Endothelial cell of umbilical vein (primary cell): ENCODE results near the gene CNP. TPM values are rescaled to one million over a fixed set of nuclear protein-coding genes. Genes with fewer than 3 reads are reported as not detected.

Experiments
- BruUV-seq: library from RNA; stranded (reverse); fragments of 400-500 nt; replicated peaks from 2 replicates; lab custom pipeline; 2021; lab: Mats Ljungman, UMichigan
- CTCF ChIA-PET: fragments of 300-600, 350-600 bp; sonication (Branson Sonifier 250); formaldehyde crosslinking; loops from one replicate; lab custom pipeline; 2021; ENCODE audit warnings: antibody characterized with exemption, inconsistent platforms; lab: Charles Lee
- POLR2A ChIA-PET: fragments of 300-600, 350-600 bp; sonication (Branson Sonifier 250); formaldehyde crosslinking; loops from one replicate; lab custom pipeline; 2021; ENCODE audit warnings: antibody characterized with exemption, inconsistent platforms; lab: Charles Lee
- DNase-seq: peaks from one replicate; pipeline ENCODE4 v3.0.0-alpha.2; 2011; ENCODE audit warnings: low read depth, low spot score
- FAIRE-seq: peaks from 2 replicates; lab custom pipeline; 2011; peaks lifted over from hg19 to GRCh38; lab: Jason Lieb, UNC
- H2AFZ ChIP-seq: 2 replicates; pipeline ENCODE4 v1.6.0; 2012; ENCODE audit warnings: low read depth, low read length, control low read depth, inconsistent platforms
- H3K27ac ChIP-seq: 2 replicates; pipeline ENCODE4 v1.5.1; 2011; ENCODE audit warnings: low read depth, mild to moderate bottlenecking, control low read depth, low read length, moderate library complexity; ENCODE audit not compliant: insufficient read depth
- H3K27me3 ChIP-seq, 2 experiments: 2 replicates each; pipeline versions ENCODE4 v1.6.0 to v1.6.1; 2011; ENCODE audit warnings: low read length in 2 of 2, mixed read lengths in 1 of 2; ENCODE audit not compliant: control insufficient read depth in 2 of 2, insufficient read depth in 2 of 2
- H3K36me3 ChIP-seq, 2 experiments: 2 replicates in 1 of 2; 3 replicates in 1 of 2; pipeline ENCODE4 v1.5.1; 2011; ENCODE audit warnings: low read length in 2 of 2, mild to moderate bottlenecking in 1 of 2, moderate library complexity in 1 of 2; ENCODE audit not compliant: control insufficient read depth in 2 of 2, insufficient read depth in 2 of 2; ENCODE audit errors: extremely low read depth in 1 of 2
- H3K4me1 ChIP-seq: 3 replicates; pipeline ENCODE4 v1.5.1; 2011; ENCODE audit warnings: mild to moderate bottlenecking, low read length; ENCODE audit not compliant: control insufficient read depth, insufficient read depth; ENCODE audit errors: extremely low read depth
- H3K4me2 ChIP-seq: 2 replicates; pipeline ENCODE4 v1.6.1; 2011; ENCODE audit warnings: low read length, control low read depth, mixed read lengths; ENCODE audit not compliant: insufficient read depth
- H3K4me3 ChIP-seq, 3 experiments: fragments of 200-600 bp in 1 of 3; sonication (generic), shearing (Covaris generic) in 1 of 3; replicated peaks in 1 of 3; 2 replicates each; pipeline ENCODE4 v1.5.1; 2011 to 2016; ENCODE audit warnings: control low read depth in 3 of 3, low read length in 3 of 3, mild to moderate bottlenecking in 2 of 3, inconsistent platforms in 1 of 3, low read depth in 1 of 3, moderate library complexity in 1 of 3; ENCODE audit not compliant: insufficient read depth in 1 of 3
- H3K79me2 ChIP-seq: 2 replicates; pipeline ENCODE4 v1.6.0; 2012; ENCODE audit warnings: low read length, inconsistent platforms; ENCODE audit not compliant: control insufficient read depth, insufficient read depth
- H3K9ac ChIP-seq: replicated peaks from 2 replicates; pipeline ENCODE3; 2011; ENCODE audit warnings: low read length, control low read depth; ENCODE audit not compliant: insufficient read depth; ENCODE audit errors: extremely low read depth
- H3K9me1 ChIP-seq: replicated peaks from 3 replicates; pipeline ENCODE4 v1.6.0; 2011; ENCODE audit warnings: mild to moderate bottlenecking, low read length; ENCODE audit not compliant: control insufficient read depth, insufficient read depth; ENCODE audit errors: extremely low read depth
- H3K9me3 ChIP-seq: replicated peaks from 2 replicates; pipeline ENCODE4 v1.5.1; 2012; ENCODE audit warnings: low read length, inconsistent platforms; ENCODE audit not compliant: control insufficient read depth, insufficient read depth
- H4K20me1 ChIP-seq: replicated peaks from 2 replicates; pipeline ENCODE3; 2011; ENCODE audit warnings: mild to moderate bottlenecking, low read length; ENCODE audit not compliant: control insufficient read depth, insufficient read depth; ENCODE audit errors: extremely low read depth
- EZH2 ChIP-seq: IDR thresholded peaks from 2 replicates; pipeline ENCODE4 v1.6.1; 2012; ENCODE audit warnings: borderline replicate concordance, low read depth, mild to moderate bottlenecking, moderate library complexity, low read length, inconsistent platforms; ENCODE audit not compliant: severe bottlenecking
- FOS ChIP-seq: IDR thresholded peaks from 2 replicates; pipeline ENCODE4 v1.6.1; 2011; ENCODE audit warnings: mild to moderate bottlenecking, low read length, moderate library complexity, borderline replicate concordance; ENCODE audit not compliant: insufficient read depth
- GATA2 ChIP-seq: IDR thresholded peaks from 2 replicates; pipeline ENCODE4 v1.7.0; 2011; ENCODE audit warnings: low read depth, mild to moderate bottlenecking, moderate library complexity, mixed read lengths, low read length; ENCODE audit not compliant: insufficient read length, insufficient read depth
- JUN ChIP-seq: IDR thresholded peaks from 2 replicates; pipeline ENCODE4 v1.6.1; 2011; ENCODE audit warnings: borderline replicate concordance, low read depth; ENCODE audit not compliant: insufficient read length, insufficient read depth
- MYC ChIP-seq: IDR thresholded peaks from one replicate; pipeline ENCODE4 v1.6.1; 2011; ENCODE audit warnings: mild to moderate bottlenecking, low read depth, low read length
- POLR2A ChIP-seq: IDR thresholded peaks from 2 replicates; pipeline ENCODE4 v1.6.1; 2012; ENCODE audit warnings: low read depth, mild to moderate bottlenecking, control low read depth, low read length
- POLR2AphosphoS5 ChIP-seq: IDR thresholded peaks from 2 replicates; pipeline ENCODE4 v1.6.1; 2012; ENCODE audit warnings: low read depth, mild to moderate bottlenecking, control low read depth, low read length, moderate library complexity; ENCODE audit not compliant: insufficient read depth
- dilution Hi-C: fragments of 300-500 bp; cut with MboI; formaldehyde crosslinking; loops from one replicate; pipeline ENCODE4 v1.15.0; 2019; ENCODE audit warnings: low sequenced_read_pairs; ENCODE audit not compliant: extremely low pct_ligation_motif_present
- intact Hi-C: fragments of 100-400 bp; cut with micrococcal nuclease; formaldehyde crosslinking; loops from one replicate; pipeline ENCODE4 v1.10.0; 2022
- polyA plus RNA-seq, 4 experiments: library from polyadenylated mRNA; depleted of rRNA in 3 of 4; stranded (reverse) in 3 of 4; unstranded in 1 of 4; fragments of >200 nt; gene quantifications; 2 replicates each; pipeline versions ENCODE4 v1.2.1 to v1.2.3, GENCODE V29; 2011 to 2012; ENCODE audit warnings: missing spikeins in 1 of 4
- total RNA-seq: library from RNA; stranded (reverse); gene quantifications from 2 replicates; pipeline ENCODE4 v1.2.3, GENCODE V29; 2021
- TF ChIP-seq, protein P1 (sequence below): IDR thresholded peaks from 2 replicates; pipeline ENCODE4 v1.6.1; 2011; ENCODE audit not compliant: insufficient read depth, insufficient read length
- TF ChIP-seq, protein P2 (sequence below), 2 donors: IDR thresholded peaks; 1 replicate in 1 of 2; 2 replicates in 1 of 2; pipeline ENCODE4 v1.5.1; 2011; ENCODE audit warnings: low read length in 2 of 2, mild to moderate bottlenecking in 2 of 2, moderate library complexity in 2 of 2, control low read depth in 1 of 2, inconsistent platforms in 1 of 2, low read depth in 1 of 2; ENCODE audit not compliant: insufficient read depth in 1 of 2; ENCODE audit errors: extremely low read depth in 1 of 2

The CNP gene
- total and polyA plus RNA-seq, 2 donors (not counting 3 experiments of a cell fraction or from before 2014, with no cell fraction given): 49.4 to 84.9 TPM

DNA sequence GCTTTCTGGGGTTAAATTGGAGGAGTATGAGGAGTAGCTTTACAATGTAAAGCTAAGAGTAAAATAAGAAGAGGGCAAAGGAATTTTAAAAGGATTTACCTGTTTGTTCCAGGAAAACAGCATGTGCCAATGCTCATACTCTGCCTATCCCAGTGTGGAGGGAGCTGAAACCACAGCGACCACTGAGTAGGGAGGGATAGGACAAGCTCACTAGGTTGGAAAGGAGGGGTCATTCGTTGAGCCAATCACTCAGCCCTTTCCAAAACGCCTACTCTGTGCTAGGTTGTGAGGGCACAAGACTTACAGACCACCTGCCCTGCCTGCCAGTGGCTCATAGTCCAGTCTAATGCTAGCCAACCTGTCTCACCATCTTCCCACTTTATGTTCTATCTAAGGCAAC, 51.7 kb downstream of the CNP start:
- Histone ChIP-seq H3K9me1 (no peaks in the 10 kb centered on the region), H3K9me3 (no peaks in the 10 kb centered on the region), H3K27me3 (no peaks in the 10 kb centered on the region), H3K4me1 (peaks cover 15% of the 10 kb centered on the region), H3K27ac (peak overlapping the region; percentile 88), H3K9ac (peak overlapping the region; percentile 98), H3K79me2 (peaks cover 54% of the 10 kb centered on the region), H3K4me2 (peak overlapping the region; percentile 69), H4K20me1 (no peaks in the 10 kb centered on the region), H3K4me3 (peak overlapping the region in 1 of 3 experiments; percentile 96), H3K36me3 (peaks cover 3 to 9% of the 10 kb centered on the region in 2 experiments), H2AFZ (no peak overlapping the region)
- ChIA-PET POLR2A (no interaction called here), CTCF (interaction anchor here (0.9 to 3.4 kb wide), 9 partner anchors 11 to 88 kb away, joined by 3 to 13 read pairs (median 4); partner anchors contain the start of genes C17orf113 and ODAD4)
- TF ChIP-seq POLR2A: no peak
- TF ChIP-seq, protein P1, sequence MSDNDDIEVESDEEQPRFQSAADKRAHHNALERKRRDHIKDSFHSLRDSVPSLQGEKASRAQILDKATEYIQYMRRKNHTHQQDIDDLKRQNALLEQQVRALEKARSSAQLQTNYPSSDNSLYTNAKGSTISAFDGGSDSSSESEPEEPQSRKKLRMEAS: no peak
- TF ChIP-seq EZH2: no peak
- FAIRE-seq (peak; percentile 12), DNase-seq (no peak)
- intact Hi-C loops (loop anchor here (5.0 kb wide), 1 partner anchor 51 kb away; the partner anchor contains the start of gene CNP), dilution Hi-C loops (no loop called here)
- no TSS peak for BruUV-seq

DNA sequence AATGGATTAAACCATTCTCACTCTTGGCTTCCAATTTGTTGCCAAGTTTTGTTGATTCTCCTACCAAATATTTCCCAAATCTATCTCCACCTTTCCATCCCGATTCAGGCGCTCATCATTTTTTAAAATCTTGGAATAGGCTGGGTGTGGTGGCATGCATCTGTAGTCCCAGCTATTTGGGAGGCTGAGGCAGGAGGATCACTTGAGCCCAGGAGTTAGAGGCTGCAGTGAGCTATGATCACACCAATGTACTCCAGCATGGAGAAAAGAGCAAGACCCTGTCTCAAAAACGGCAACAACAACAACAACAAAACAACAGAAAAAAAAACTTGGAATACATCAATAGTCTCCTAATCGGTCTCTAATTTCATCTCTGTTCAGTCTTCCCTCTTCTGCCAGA, 52.4 kb downstream of the CNP start:
- Histone ChIP-seq H3K4me1 (peaks cover 19% of the 10 kb centered on the region), H3K9me3 (no peaks in the 10 kb centered on the region), H3K79me2 (peaks cover 47% of the 10 kb centered on the region), H4K20me1 (no peaks in the 10 kb centered on the region), H3K9ac (no peak overlapping the region), H3K36me3 (peaks cover 3 to 14% of the 10 kb centered on the region in 2 experiments), H3K4me2 (no peak overlapping the region), H2AFZ (no peak overlapping the region), H3K9me1 (no peaks in the 10 kb centered on the region), H3K27ac (no peak overlapping the region), H3K4me3 (no peak overlapping the region), H3K27me3 (no peaks in the 10 kb centered on the region)
- no TSS peak for BruUV-seq
- CTCF ChIA-PET: interaction anchor here (0.9 to 1.3 kb wide), 7 partner anchors 10 to 94 kb away, joined by 3 to 5 read pairs (median 3); partner anchors contain the start of genes DHX58 and ODAD4
- dilution Hi-C loops (no loop called here), intact Hi-C loops (loop anchor here (5.0 kb wide), 1 partner anchor 52 kb away; the partner anchor contains the start of gene CNP)
- FAIRE-seq (no peak), DNase-seq (no peak)
- TF ChIP-seq GATA2 (no peak), MYC (no peak), JUN (no peak), EZH2 (no peak), FOS (no peak), POLR2AphosphoS5 (no peak), POLR2A (no peak)
- TF ChIP-seq, protein P2, sequence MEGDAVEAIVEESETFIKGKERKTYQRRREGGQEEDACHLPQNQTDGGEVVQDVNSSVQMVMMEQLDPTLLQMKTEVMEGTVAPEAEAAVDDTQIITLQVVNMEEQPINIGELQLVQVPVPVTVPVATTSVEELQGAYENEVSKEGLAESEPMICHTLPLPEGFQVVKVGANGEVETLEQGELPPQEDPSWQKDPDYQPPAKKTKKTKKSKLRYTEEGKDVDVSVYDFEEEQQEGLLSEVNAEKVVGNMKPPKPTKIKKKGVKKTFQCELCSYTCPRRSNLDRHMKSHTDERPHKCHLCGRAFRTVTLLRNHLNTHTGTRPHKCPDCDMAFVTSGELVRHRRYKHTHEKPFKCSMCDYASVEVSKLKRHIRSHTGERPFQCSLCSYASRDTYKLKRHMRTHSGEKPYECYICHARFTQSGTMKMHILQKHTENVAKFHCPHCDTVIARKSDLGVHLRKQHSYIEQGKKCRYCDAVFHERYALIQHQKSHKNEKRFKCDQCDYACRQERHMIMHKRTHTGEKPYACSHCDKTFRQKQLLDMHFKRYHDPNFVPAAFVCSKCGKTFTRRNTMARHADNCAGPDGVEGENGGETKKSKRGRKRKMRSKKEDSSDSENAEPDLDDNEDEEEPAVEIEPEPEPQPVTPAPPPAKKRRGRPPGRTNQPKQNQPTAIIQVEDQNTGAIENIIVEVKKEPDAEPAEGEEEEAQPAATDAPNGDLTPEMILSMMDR (IDR thresholded peaks at IDR 0.05; ENCODE audit: extremely low read depth in 1 of 2, insufficient read depth in 1 of 2, low read depth in 1 of 2, low read length in 2 of 2): no peak
- TF ChIP-seq, protein P1: no peak
- POLR2A ChIA-PET: no interaction called here
